ENCODE results near the gene PRKN. TPM values are rescaled to one million over a fixed set of nuclear protein-coding genes. Genes with fewer than 3 reads are reported as not detected.

PRKN gene
- total RNA-seq, 1 donor from 2014 or later, result 2.8 TPM

DNA sequence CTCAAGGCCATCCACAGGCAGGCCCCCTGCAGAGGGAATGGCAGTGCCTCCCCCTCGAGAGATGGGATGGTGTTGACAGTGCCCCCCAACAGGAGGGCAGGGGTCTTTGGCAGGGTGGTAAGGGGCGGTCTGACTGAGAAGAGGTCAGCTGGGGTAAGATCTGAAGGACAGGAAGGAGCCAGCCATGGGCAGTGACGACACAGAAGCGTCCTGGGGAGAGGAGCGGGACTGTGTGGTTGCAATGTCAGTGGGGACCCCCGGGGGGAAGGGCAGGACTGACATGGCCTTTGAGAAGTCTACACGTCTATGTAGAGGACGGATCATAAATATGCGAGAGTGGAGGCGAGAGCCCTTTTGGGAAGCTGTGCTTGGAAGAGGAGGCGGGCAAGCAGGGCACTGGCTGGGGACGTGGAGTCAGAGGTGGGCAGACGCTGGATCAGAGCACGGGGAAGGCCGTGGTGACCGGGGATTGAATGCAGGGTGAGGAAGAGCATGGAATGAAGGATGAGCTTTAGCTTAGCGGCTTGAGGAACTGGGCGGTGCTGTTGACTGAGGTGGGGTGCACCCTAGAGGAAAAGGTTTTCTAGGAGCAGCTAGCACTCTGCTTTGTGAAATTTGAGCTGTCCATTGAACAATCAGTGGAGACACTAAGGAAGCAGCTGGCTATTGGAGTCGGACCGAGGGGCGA lies 1371.3 kb downstream of the PRKN start:
- no peak for TF ChIP-seq EZH2 (IDR thresholded peaks at IDR 0.05)
- TF ChIP-seq EZH2phosphoT487 (IDR thresholded peaks at IDR 0.05), result no peak
- TF ChIP-seq, protein P1, sequence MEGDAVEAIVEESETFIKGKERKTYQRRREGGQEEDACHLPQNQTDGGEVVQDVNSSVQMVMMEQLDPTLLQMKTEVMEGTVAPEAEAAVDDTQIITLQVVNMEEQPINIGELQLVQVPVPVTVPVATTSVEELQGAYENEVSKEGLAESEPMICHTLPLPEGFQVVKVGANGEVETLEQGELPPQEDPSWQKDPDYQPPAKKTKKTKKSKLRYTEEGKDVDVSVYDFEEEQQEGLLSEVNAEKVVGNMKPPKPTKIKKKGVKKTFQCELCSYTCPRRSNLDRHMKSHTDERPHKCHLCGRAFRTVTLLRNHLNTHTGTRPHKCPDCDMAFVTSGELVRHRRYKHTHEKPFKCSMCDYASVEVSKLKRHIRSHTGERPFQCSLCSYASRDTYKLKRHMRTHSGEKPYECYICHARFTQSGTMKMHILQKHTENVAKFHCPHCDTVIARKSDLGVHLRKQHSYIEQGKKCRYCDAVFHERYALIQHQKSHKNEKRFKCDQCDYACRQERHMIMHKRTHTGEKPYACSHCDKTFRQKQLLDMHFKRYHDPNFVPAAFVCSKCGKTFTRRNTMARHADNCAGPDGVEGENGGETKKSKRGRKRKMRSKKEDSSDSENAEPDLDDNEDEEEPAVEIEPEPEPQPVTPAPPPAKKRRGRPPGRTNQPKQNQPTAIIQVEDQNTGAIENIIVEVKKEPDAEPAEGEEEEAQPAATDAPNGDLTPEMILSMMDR (IDR thresholded peaks at IDR 0.05), result no peak
- Mint-ChIP-seq H3K27me3 (ENCODE audit: insufficient read depth, low read depth) (peaks cover 6% of the 10 kb centered on the region), H3K9me3 (peaks cover 18% of the 10 kb centered on the region), H3K4me1 (peaks cover 11% of the 10 kb centered on the region), H3K4me3 (no peak overlapping the region), H3K36me3 (peaks cover 4% of the 10 kb centered on the region), H3K27ac (peak overlapping the region; percentile 61)
- Histone ChIP-seq H2AFZ (replicated peaks) (no peak overlapping the region), H3K4me1 (no peaks in the 10 kb centered on the region), H3K36me3 (no peaks in the 10 kb centered on the region), H3K4me2 (no peak overlapping the region), H3K27me3 (no peaks in the 10 kb centered on the region), H3K4me3 (no peak overlapping the region), H3K27ac (no peak overlapping the region), H3K9ac (no peak overlapping the region), H3K79me2 (ENCODE audit: low read depth) (no peaks in the 10 kb centered on the region), H4K20me1 (ENCODE audit: low read depth) (no peaks in the 10 kb centered on the region), H3F3A (ENCODE audit: low read depth) (no peaks in the 10 kb centered on the region), H3K9me3 (ENCODE audit: low read depth) (no peaks in the 10 kb centered on the region)
- no peak for DNase-seq (ENCODE audit: low spot score)

DNA sequence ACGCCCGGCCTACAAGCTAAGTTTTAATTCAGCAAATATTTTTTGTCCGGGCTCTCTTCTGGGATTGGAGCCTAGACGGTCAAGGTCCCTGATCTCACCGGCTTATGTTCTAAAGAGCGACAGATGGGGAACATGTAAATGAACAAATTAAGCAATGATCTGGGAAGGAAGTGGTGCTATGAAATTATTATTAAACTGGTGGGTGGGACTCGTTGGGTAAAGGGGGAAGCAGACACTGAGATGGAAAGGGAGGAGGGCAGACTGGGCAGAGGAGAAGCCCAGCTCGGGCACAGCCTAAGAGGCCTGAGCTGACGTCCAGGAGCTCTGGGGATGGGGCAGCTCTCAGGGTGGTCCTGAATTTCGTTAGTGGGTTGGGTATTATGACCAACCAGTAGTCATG lies 1371.9 kb downstream of the PRKN start:
- Histone ChIP-seq H3K27me3 (no peaks in the 10 kb centered on the region), H4K20me1 (ENCODE audit: low read depth) (no peaks in the 10 kb centered on the region), H3K9ac (no peak overlapping the region), H3K27ac (no peak overlapping the region), H3K79me2 (ENCODE audit: low read depth) (no peaks in the 10 kb centered on the region), H2AFZ (replicated peaks) (no peak overlapping the region), H3K4me3 (no peak overlapping the region), H3K9me3 (ENCODE audit: low read depth) (no peaks in the 10 kb centered on the region), H3K36me3 (no peaks in the 10 kb centered on the region), H3K4me2 (no peak overlapping the region), H3K4me1 (no peaks in the 10 kb centered on the region), H3F3A (ENCODE audit: low read depth) (no peaks in the 10 kb centered on the region)
- Mint-ChIP-seq H3K36me3 (peaks cover 2% of the 10 kb centered on the region), H3K4me3 (no peak overlapping the region), H3K27me3 (ENCODE audit: insufficient read depth, low read depth) (peaks cover 6% of the 10 kb centered on the region), H3K27ac (no peak overlapping the region), H3K4me1 (peaks cover 11% of the 10 kb centered on the region), H3K9me3 (peaks cover 15% of the 10 kb centered on the region)
- TF ChIP-seq, protein P1 (IDR thresholded peaks at IDR 0.05), result no peak
- TF ChIP-seq EZH2 (IDR thresholded peaks at IDR 0.05) (no peak), EZH2phosphoT487 (IDR thresholded peaks at IDR 0.05) (no peak)
- no peak for DNase-seq (ENCODE audit: low spot score)

DNA sequence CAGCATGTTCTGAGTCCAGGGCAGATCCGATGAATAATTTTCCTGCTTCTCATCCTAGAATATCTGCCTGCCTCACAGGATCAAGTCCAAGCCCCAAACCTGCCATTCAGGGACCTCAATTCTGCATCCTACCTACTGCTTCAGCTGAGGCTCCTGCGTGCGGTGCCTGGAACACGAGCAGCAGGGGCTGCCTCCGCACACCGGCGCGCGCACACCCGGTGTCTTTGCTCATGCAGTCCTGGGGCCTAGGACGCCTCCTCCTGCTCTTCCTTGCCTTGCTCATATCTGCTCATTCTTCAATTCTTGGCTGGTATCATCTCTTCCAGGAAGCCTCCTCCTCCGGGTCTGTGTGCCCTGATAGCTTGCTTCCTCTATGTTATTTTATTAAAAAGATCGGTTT lies 1372.6 kb downstream of the PRKN start:
- DNase-seq (ENCODE audit: low spot score), result no peak
- Histone ChIP-seq H3K36me3 (no peaks in the 10 kb centered on the region), H3K4me1 (no peaks in the 10 kb centered on the region), H3K27ac (no peak overlapping the region), H2AFZ (replicated peaks) (no peak overlapping the region), H3K27me3 (no peaks in the 10 kb centered on the region), H3F3A (ENCODE audit: low read depth) (no peaks in the 10 kb centered on the region), H4K20me1 (ENCODE audit: low read depth) (no peaks in the 10 kb centered on the region), H3K79me2 (ENCODE audit: low read depth) (no peaks in the 10 kb centered on the region), H3K9ac (no peak overlapping the region), H3K9me3 (ENCODE audit: low read depth) (no peaks in the 10 kb centered on the region), H3K4me2 (no peak overlapping the region), H3K4me3 (no peak overlapping the region)
- H3K27me3 Mint-ChIP-seq (ENCODE audit: insufficient read depth, low read depth), result peaks cover 6% of the 10 kb centered on the region
- peaks cover 10% of the 10 kb centered on the region for H3K4me1 Mint-ChIP-seq
- peaks cover 8% of the 10 kb centered on the region for H3K9me3 Mint-ChIP-seq
- H3K36me3 Mint-ChIP-seq, result peaks cover 2% of the 10 kb centered on the region
- H3K27ac Mint-ChIP-seq, result no peak overlapping the region
- H3K4me3 Mint-ChIP-seq, result no peak overlapping the region
- TF ChIP-seq, protein P1 (IDR thresholded peaks at IDR 0.05), result no peak
- no peak for TF ChIP-seq EZH2 (IDR thresholded peaks at IDR 0.05)
- no peak for TF ChIP-seq EZH2phosphoT487 (IDR thresholded peaks at IDR 0.05)

All from neural progenitor cell (in vitro differentiated cells).